Measurements from ENCODE around the gene ASMT. TPM values are rescaled to one million over a fixed set of nuclear protein-coding genes. Genes with fewer than 3 reads are reported as not detected.

Gene ASMT
- total RNA-seq, 1 donor from 2014 or later, result 37.5 TPM

GRCh38 chrX:1657367-1658070 is 42.7 kb downstream of the ASMT start:
- intact Hi-C loops (cut with DNase I), result no loop called here
- no peaks in the 10 kb centered on the region for H3K27me3 ChIP-seq
- H3K36me3 ChIP-seq, result no peaks in the 10 kb centered on the region

GRCh38 chrX:1658071-1658491 is 43.2 kb downstream of the ASMT start:
- Histone ChIP-seq H3K9me3 (no peaks in the 10 kb centered on the region), H3K27ac (no peak overlapping the region), H3K36me3 (no peaks in the 10 kb centered on the region), H3K4me1 (no peaks in the 10 kb centered on the region), H3K27me3 (no peaks in the 10 kb centered on the region), H3K4me3 (no peak overlapping the region)
- DNase-seq (ENCODE audit: low spot score in 2 of 2), result no peak
- no peak for TF ChIP-seq CTCF (IDR thresholded peaks at IDR 0.05)
- intact Hi-C loops (cut with DNase I), result no loop called here

More at GRCh38 chrX:1657367-1658070, 42.7 kb downstream of the ASMT start:
- Histone ChIP-seq H3K4me1 (no peaks in the 10 kb centered on the region), H3K9me3 (no peaks in the 10 kb centered on the region), H3K4me3 (no peak overlapping the region), H3K27ac (no peak overlapping the region)
- no peak for DNase-seq (ENCODE audit: low spot score in 2 of 2)
- no peak for TF ChIP-seq CTCF (IDR thresholded peaks at IDR 0.05)

GRCh38 chrX:1659664-1660461 is 45.0 kb downstream of the ASMT start:
- DNase-seq (ENCODE audit: low spot score in 2 of 2), result no peak
- H3K27ac ChIP-seq, result no peak overlapping the region
- no peaks in the 10 kb centered on the region for H3K36me3 ChIP-seq
- H3K27me3 ChIP-seq, result no peaks in the 10 kb centered on the region
- no peaks in the 10 kb centered on the region for H3K4me1 ChIP-seq
- TF ChIP-seq CTCF (IDR thresholded peaks at IDR 0.05), result no peak
- H3K9me3 ChIP-seq, result no peaks in the 10 kb centered on the region
- no peak overlapping the region for H3K4me3 ChIP-seq
- intact Hi-C loops (cut with DNase I), result no loop called here

- Histone ChIP-seq H3K27ac (no peak overlapping the region), H3K4me3 (no peak overlapping the region), H3K27me3 (no peaks in the 10 kb centered on the region), H3K36me3 (no peaks in the 10 kb centered on the region), H3K4me1 (no peaks in the 10 kb centered on the region), H3K9me3 (no peaks in the 10 kb centered on the region)
- no peak for TF ChIP-seq CTCF (IDR thresholded peaks at IDR 0.05)
- DNase-seq (ENCODE audit: low spot score in 2 of 2), result peak; percentile 22 to 71
- intact Hi-C loops (cut with DNase I), result no loop called here
These were observed 46.4 kb downstream of the ASMT start for GRCh38 chrX:1661048-1661921.

- Histone ChIP-seq H3K4me3 (no peak overlapping the region), H3K27me3 (no peaks in the 10 kb centered on the region), H3K9me3 (no peaks in the 10 kb centered on the region), H3K27ac (no peak overlapping the region), H3K36me3 (no peaks in the 10 kb centered on the region), H3K4me1 (no peaks in the 10 kb centered on the region)
- DNase-seq (ENCODE audit: low spot score in 2 of 2), result no peak
- intact Hi-C loops (cut with DNase I), result no loop called here
- no peak for TF ChIP-seq CTCF (IDR thresholded peaks at IDR 0.05)
These were observed 47.0 kb downstream of the ASMT start for GRCh38 chrX:1661922-1662221.

All from ascending aorta (tissue), 2 donors.